ENCODE results near the gene TRABD2B.

The TRABD2B gene

GRCh38 chr1:47908258-47908657, 88.9 kb downstream of the TRABD2B start:
- no peak for DNase-seq (ENCODE audit: low spot score)

GRCh38 chr1:47907177-47907528, 90.0 kb downstream of the TRABD2B start:
- DNase-seq (ENCODE audit: low spot score), result no peak

- no peak for DNase-seq (ENCODE audit: low spot score)
These were observed 90.5 kb downstream of the TRABD2B start for GRCh38 chr1:47906527-47907176.

- DNase-seq (ENCODE audit: low spot score), result no peak
These were observed 91.2 kb downstream of the TRABD2B start for GRCh38 chr1:47906009-47906432.

- no peak for DNase-seq (ENCODE audit: low spot score)
These were observed 93.5 kb downstream of the TRABD2B start for GRCh38 chr1:47903723-47904122.

GRCh38 chr1:47901001-47901575, 96.1 kb downstream of the TRABD2B start:
- DNase-seq (ENCODE audit: low spot score), result no peak

- DNase-seq (ENCODE audit: low spot score), result no peak
These were observed 98.9 kb downstream of the TRABD2B start for GRCh38 chr1:47898133-47898845.

GRCh38 chr1:47895279-47896125, 101.7 kb downstream of the TRABD2B start:
- no peak for DNase-seq (ENCODE audit: low spot score)

- DNase-seq (ENCODE audit: low spot score), result no peak
These were observed 102.5 kb downstream of the TRABD2B start for GRCh38 chr1:47894410-47895278.

- no peak for DNase-seq (ENCODE audit: low spot score)
These were observed 103.8 kb downstream of the TRABD2B start for GRCh38 chr1:47893412-47893811.

GRCh38 chr1:47890779-47891178, 106.4 kb downstream of the TRABD2B start:
- no peak for DNase-seq (ENCODE audit: low spot score)

- DNase-seq (ENCODE audit: low spot score), result no peak
These were observed 108.9 kb downstream of the TRABD2B start for GRCh38 chr1:47888294-47888629.

GRCh38 chr1:47887475-47888293, 109.5 kb downstream of the TRABD2B start:
- DNase-seq (ENCODE audit: low spot score), result no peak

- DNase-seq (ENCODE audit: low spot score), result no peak
These were observed 110.1 kb downstream of the TRABD2B start for GRCh38 chr1:47887060-47887459.

- DNase-seq (ENCODE audit: low spot score), result no peak
These were observed 111.0 kb downstream of the TRABD2B start for GRCh38 chr1:47886141-47886540.

GRCh38 chr1:47885062-47885830, 111.9 kb downstream of the TRABD2B start:
- DNase-seq (ENCODE audit: low spot score), result no peak

- no peak for DNase-seq (ENCODE audit: low spot score)
These were observed 113.2 kb downstream of the TRABD2B start for GRCh38 chr1:47883963-47884362.

GRCh38 chr1:47881505-47882442, 115.4 kb downstream of the TRABD2B start:
- no peak for DNase-seq (ENCODE audit: low spot score)

- DNase-seq (ENCODE audit: low spot score), result no peak
These were observed 120.6 kb downstream of the TRABD2B start for GRCh38 chr1:47876587-47876963.
